ENCODE results near the gene ADGRG7.

GRCh38 chr3:100630664-100631063 lies 21.3 kb downstream of the ADGRG7 start:
- TF ChIP-seq, protein P1, sequence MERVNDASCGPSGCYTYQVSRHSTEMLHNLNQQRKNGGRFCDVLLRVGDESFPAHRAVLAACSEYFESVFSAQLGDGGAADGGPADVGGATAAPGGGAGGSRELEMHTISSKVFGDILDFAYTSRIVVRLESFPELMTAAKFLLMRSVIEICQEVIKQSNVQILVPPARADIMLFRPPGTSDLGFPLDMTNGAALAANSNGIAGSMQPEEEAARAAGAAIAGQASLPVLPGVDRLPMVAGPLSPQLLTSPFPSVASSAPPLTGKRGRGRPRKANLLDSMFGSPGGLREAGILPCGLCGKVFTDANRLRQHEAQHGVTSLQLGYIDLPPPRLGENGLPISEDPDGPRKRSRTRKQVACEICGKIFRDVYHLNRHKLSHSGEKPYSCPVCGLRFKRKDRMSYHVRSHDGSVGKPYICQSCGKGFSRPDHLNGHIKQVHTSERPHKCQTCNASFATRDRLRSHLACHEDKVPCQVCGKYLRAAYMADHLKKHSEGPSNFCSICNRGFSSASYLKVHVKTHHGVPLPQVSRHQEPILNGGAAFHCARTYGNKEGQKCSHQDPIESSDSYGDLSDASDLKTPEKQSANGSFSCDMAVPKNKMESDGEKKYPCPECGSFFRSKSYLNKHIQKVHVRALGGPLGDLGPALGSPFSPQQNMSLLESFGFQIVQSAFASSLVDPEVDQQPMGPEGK (CRISPR knock-in tag; IDR thresholded peaks at IDR 0.05) = no peak
- TF ChIP-seq GABPB1 (CRISPR knock-in tag; IDR thresholded peaks at IDR 0.05) (no peak), KDM5A (IDR thresholded peaks at IDR 0.05; ENCODE audit: borderline replicate concordance, low read length) (no peak)
